Skeletal muscle cell (primary cell): ENCODE measurements around the gene ISL2.
"Not testable (repeated sequence)": the region's sequence is repeated elsewhere in the genome, so short reads cannot be mapped to it uniquely, and the experiment has no call there.

ENCODE experiments used
- DNase-seq: peaks from one replicate; pipeline ENCODE4 v3.0.0-alpha.2; 2010; ENCODE audit warnings: low read depth
- H3K4me3 ChIP-seq: 2 replicates; pipeline ENCODE4 v1.5.1; 2011; ENCODE audit warnings: low read depth, mild to moderate bottlenecking, control low read depth, low read length, moderate library complexity

ISL2 gene

DNA sequence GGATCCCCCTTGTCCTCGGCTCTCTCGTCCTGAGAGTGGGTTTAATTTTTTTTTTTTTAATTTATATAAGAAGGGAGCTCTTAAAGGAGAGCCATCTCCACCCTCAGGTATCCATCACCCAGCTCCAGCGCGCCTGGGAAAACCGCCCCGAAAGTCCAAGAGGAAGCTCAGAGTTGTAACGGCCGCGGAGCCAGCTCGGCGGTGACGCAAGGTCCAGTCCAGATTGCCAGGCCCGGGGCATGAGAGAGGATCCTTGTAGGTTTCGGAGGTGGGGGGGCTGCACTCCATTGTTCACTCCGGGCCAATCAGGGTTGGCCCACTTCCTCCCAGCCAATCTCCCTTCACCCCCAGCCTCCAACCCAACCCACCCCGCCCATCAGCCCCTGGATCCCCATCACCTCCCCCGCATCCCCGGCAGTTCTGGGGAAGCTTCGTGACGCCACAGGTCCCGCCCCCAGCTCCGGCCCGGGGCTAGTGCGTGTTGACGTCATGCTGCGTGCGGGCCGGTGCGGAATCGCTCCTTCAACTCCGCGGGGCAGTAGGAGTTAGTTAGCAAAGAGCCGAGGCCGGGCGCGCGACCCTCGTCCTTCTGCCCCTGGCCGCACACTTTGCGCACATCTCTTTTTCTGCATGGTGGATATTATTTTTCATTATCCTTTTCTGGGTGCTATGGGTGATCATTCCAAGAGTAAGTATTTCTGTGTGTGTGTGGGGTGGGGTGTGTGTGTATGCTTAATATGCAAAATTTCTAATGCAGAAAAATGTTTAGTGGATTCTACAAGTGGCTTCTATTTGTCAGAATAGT is at the start of gene ISL2:
TSS of gene ISL2 (plus strand) at position 520 of the 805 bp plus-strand sequence. CDS start at position 631, 111 bp downstream.
- DNase-seq: peak; percentile 48
- peak within 1 kb of the TSS; percentile 41 for H3K4me3 ChIP-seq

DNA sequence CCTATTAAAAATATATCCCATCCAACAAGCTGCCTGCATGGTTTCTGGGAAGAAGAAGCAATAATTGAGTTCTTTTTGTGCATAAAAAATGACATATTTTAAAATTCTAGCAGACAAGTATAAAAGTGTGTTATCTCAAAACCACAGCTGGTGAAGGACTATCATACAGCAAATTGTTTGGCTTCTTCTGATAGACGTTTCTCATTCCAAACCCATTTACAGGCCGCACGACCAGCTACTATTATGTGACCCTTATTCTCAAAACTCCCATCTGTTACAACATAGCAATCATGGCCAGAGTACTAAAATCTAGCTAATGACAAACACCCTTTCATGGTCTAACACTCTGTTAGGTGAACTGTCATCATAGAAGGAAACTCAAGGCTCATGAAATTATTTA is 47.0 kb upstream of the ISL2 start:
- DNase-seq: no peak
- H3K4me3 ChIP-seq: no peak overlapping the region

- no peak for DNase-seq
- no peak overlapping the region for H3K4me3 ChIP-seq
Measured at GRCh38 chr15:76293361-76293760, 43.2 kb upstream of the ISL2 start.

GRCh38 chr15:76294463-76294862 is 42.1 kb upstream of the ISL2 start:
- DNase-seq, H3K4me3 ChIP-seq: not testable (repeated sequence)

- H3K4me3 ChIP-seq: no peak overlapping the region
- DNase-seq: no peak
Measured at GRCh38 chr15:76296849-76297248, 39.7 kb upstream of the ISL2 start.

- H3K4me3 ChIP-seq, DNase-seq: not testable (repeated sequence)
Measured at GRCh38 chr15:76297951-76298350, 38.6 kb upstream of the ISL2 start.

GRCh38 chr15:76298986-76299385 is 37.6 kb upstream of the ISL2 start:
- DNase-seq: no peak
- H3K4me3 ChIP-seq: no peak overlapping the region

- no peak overlapping the region for H3K4me3 ChIP-seq
- DNase-seq: no peak
Measured at GRCh38 chr15:76299786-76300185, 36.8 kb upstream of the ISL2 start.

DNA sequence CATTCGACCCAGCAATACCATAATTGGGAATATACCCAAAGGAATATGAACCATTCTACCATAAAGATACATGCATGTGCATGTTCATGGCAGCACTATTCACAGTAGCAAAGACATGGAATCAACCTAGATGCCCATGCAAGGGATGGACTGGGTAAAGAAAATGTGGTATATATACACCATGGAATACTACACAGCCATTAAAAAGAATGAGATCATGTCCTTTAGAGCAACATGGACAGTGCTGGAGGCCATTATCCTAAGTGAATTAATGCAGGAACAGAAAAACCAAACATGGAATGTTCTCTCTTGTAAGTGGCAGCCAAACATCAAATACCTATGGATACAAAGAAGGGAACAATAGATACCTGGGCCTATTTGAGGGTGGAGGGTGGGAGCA is 32.7 kb upstream of the ISL2 start:
- DNase-seq: no peak
- no peak overlapping the region for H3K4me3 ChIP-seq

GRCh38 chr15:76309601-76310330 is 26.8 kb upstream of the ISL2 start:
- no peak for DNase-seq
- peak overlapping the region; percentile 96 for H3K4me3 ChIP-seq

DNA sequence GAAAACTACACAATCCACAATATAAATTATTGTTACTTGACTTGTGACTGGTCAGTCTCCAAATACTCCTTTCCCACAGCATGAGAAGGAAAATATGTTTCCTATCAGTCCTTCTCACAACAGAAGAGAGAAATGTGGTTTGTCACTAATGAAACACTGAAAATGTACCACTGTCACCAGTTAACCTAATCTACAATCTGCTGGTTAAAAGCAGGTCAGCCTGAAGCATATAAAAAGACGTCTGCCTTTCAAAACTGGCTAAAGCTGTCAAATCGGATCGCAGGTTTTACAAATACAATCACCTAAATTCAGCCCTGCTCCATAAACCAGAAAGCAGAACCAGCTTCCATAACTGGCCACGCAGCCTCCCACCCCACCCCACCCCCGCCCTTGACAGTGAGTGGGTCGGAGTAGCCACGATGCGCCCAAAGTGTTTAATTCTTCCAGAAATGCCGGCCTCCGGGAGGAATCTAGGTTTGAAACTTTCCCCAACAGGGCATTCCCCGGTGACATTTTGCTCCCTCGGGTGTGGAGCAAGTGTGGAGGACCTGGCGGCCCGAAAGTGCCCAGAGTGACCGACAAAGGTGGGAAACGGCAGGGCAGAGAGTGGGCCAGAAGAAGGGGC is 26.0 kb upstream of the ISL2 start:
- DNase-seq: no peak
- peak overlapping the region; percentile 96 for H3K4me3 ChIP-seq

DNA sequence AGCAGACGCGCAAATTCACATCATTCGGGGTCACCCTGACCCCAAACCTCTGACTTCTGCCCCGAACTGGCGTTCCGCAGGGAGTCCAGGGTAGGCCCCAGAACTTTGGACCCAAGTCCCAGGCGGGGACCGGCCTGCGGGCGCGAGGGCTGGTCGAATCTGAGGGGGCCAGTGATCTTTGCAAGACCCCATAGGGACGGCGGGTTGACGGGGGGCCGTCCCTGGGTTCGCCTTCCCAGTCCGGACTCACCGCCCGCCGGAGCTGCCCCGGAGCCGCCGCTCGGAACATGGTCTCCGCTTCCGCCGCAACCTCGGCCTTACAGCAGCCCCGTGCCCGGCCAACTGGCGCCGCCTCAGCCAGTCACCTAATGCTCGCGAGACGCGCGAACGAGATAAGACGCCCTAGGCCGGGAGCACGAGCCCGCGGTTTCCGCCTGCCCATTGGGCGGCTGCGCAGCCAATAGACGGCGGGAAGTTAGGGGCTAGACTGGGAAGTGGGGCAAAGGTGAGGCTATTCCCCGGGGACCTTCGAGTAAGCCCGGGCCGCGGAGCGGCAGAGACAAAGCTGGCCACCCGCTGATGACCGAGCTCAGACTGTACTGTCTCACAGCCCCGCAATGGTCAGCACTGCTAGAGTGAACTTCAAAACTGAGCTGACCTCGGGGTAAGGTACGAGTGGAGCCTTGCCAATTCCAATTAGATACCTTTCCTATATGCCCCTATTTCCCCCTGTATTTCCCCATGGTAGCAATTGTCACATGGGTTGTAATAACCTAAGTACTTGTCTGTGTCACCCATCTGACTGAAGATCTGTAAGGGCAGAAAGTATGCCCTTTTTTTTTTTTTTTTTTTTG is 25.2 kb upstream of the ISL2 start, which contains the start of gene ETFA:
TSS of gene ETFA (minus strand) at position 370 of the 854 bp plus-strand sequence. CDS start at position 289, 81 bp downstream.
- peak within 1 kb of the TSS; percentile 96 for H3K4me3 ChIP-seq
- peak; percentile 88 for DNase-seq

DNA sequence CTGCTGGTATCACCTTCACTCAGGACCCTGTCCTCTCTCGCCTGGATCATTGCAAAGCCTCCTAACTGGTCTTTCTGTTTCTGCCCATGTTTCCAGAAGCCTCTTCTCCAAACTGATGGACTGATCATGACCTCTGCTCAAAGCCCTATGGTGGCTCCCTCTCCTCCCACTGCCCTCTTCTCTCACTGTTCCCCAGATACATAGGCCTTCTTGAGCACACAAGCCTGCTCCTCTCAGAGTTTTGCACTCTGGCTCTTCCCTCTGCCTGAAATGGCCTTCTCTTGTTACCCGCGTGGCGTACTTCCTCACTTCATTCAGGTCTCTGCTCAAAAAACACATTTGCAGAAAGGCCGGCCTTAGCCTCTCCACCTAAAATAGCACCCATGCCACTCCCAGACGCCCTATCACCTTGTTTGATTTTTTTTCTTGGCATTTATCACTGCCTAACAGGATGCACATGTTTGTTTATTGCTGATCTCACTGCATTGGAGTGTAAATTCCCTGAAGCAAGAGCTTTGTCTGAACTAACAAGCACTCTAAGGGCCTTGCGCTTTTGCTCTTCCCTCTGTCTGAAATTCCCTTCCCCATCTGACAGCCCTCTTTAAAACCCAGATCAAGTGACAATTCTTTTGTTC is 23.9 kb upstream of the ISL2 start:
- no peak for DNase-seq
- no peak overlapping the region for H3K4me3 ChIP-seq

GRCh38 chr15:76313175-76313567 is 23.4 kb upstream of the ISL2 start:
- DNase-seq, H3K4me3 ChIP-seq: not testable (repeated sequence)

DNA sequence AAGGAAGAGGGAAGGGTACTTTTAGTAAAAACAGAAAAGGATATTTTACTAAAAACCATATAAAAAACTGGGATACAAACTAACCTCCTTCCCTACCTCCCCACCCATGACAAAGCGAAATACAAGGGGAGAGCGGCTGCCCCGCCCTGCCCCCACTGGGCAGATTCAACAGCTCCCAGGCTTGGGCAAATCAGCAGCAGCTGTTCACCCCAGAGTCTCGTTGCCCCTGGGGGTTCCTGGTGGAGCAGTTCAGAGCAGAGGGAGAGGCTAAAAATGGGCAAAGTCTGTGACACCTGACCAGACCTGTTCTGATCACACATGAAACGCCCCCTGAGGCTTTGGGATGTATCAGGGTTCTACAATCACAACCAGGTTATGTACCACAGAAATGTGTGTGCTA is 22.8 kb upstream of the ISL2 start:
- H3K4me3 ChIP-seq: no peak overlapping the region
- no peak for DNase-seq

- no peak for DNase-seq
- H3K4me3 ChIP-seq: no peak overlapping the region
Measured at GRCh38 chr15:76320012-76320411, 16.6 kb upstream of the ISL2 start.

DNA sequence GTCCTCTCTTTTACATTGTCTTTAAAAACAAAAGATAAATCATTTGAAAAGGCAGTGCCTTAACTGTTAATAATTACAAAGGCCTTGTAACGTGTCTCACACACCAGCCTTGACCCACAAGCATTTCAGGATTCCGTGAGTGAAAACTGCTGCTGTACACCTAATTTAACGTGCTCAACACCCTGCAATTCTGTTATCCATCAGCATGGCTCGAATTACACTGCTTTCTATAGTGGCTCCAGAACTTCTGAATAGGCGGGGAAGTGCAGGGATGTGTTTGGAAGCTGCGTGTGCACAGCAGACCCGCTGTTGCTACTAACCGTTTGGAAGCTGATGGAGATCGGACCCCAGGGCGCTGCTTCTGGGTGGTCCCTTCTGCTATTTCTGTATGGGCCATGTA is 15.4 kb upstream of the ISL2 start:
- H3K4me3 ChIP-seq: no peak overlapping the region
- DNase-seq: no peak

- no peak overlapping the region for H3K4me3 ChIP-seq
- no peak for DNase-seq
Measured at GRCh38 chr15:76321602-76322001, 15.0 kb upstream of the ISL2 start.

DNA sequence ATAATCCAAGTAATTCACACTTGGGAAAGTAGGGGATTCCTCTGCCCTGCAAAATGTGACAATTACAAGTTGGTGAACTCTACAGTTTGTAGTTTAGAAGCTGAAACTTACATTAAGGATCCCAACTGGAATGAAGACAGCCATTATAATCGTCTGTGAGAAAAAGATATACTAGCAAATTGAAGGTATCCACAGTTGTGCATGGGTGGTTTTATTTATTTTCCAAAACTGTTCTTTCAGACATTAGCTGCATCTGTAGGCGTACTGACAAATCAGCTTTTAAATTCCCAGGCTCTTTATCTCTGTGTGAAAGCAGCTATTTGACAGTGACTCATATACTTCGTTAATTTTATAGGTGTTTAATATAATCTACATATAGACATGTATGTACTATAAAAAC is 12.5 kb upstream of the ISL2 start:
- DNase-seq: no peak
- H3K4me3 ChIP-seq: no peak overlapping the region
